ENCODE data around the gene NPY5R. TPM values are rescaled to one million over a fixed set of nuclear protein-coding genes. Genes with fewer than 3 reads are reported as not detected.

NPY5R gene
- 0.16 TPM in 1 of 2 replicates, not detected in the other for total RNA-seq
- long read RNA-seq: 0 reads

DNA sequence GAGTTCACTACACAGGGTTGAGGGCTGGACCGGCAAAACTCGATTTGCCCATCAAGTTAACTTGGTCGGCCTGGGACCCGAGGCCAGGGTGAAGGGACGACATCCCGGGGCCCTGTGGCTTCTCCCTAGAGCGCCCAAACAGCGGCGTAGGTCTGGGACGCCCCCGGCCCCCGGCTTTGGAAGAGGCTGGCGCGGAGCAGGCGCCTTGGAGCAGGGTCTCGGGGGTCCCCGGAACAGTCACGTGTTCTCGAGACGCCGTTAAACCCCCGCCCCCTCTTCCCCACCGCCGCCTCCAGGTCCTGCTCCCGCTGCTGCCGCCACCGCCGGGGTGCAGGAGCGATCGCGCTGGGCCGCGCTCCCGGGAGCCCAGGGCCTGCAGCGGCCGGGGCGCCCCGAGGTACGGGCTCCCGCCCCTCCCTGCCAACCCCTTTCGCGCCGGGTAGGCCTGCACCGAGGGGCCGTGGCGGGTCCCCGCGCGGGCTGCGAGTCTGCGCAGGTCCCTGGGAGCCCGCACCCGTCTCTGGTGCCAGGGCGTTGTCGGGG lies at the start of gene NPY5R:
NPY5R (plus strand) TSS at position 289 of the 543 bp plus-strand sequence. CDS start 6,382 bp downstream, outside the sequence.
- no peak for DNase-seq (ENCODE audit: extremely low spot score, unreplicated experiment)
- TF ChIP-seq, protein P1, sequence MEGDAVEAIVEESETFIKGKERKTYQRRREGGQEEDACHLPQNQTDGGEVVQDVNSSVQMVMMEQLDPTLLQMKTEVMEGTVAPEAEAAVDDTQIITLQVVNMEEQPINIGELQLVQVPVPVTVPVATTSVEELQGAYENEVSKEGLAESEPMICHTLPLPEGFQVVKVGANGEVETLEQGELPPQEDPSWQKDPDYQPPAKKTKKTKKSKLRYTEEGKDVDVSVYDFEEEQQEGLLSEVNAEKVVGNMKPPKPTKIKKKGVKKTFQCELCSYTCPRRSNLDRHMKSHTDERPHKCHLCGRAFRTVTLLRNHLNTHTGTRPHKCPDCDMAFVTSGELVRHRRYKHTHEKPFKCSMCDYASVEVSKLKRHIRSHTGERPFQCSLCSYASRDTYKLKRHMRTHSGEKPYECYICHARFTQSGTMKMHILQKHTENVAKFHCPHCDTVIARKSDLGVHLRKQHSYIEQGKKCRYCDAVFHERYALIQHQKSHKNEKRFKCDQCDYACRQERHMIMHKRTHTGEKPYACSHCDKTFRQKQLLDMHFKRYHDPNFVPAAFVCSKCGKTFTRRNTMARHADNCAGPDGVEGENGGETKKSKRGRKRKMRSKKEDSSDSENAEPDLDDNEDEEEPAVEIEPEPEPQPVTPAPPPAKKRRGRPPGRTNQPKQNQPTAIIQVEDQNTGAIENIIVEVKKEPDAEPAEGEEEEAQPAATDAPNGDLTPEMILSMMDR (IDR thresholded peaks at IDR 0.05): no peak
- H3K9me3 Mint-ChIP-seq (ENCODE audit: unreplicated experiment): no peaks in the 10 kb centered on the region
- no peaks in the 10 kb centered on the region for H3K36me3 Mint-ChIP-seq (ENCODE audit: unreplicated experiment)
- H3K4me1 Mint-ChIP-seq (ENCODE audit: unreplicated experiment): peaks cover 14% of the 10 kb centered on the region
- peaks cover 50% of the 10 kb centered on the region for H3K27me3 Mint-ChIP-seq (ENCODE audit: unreplicated experiment)
- H3K4me3 Mint-ChIP-seq (ENCODE audit: unreplicated experiment): peak within 1 kb of the TSS; percentile 72
- no peak within 1 kb of the TSS for H3K27ac Mint-ChIP-seq (ENCODE audit: unreplicated experiment)

DNA sequence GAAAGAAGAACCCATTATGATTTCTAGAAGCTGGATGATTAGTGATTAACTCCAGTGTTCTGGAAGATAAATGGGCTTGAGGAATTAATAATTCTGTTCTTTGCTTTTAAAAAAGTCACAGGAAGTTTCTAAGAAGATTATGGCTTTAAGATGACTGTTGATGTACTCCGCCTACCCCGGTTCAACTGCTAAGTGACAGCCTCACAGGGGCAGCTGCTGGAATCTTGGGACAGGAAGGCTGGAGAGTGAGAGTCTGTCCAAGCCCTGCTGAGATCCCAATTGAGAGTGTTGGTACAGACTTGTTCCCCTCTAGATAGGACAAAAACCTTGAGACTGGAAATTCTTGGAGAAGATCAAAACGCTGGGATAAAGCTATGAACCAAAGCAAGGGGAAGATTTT lies 48.6 kb upstream of the NPY5R start:
- Mint-ChIP-seq H3K36me3 (ENCODE audit: unreplicated experiment) (no peaks in the 10 kb centered on the region), H3K27me3 (ENCODE audit: unreplicated experiment) (no peaks in the 10 kb centered on the region), H3K27ac (ENCODE audit: unreplicated experiment) (no peak overlapping the region), H3K4me1 (ENCODE audit: unreplicated experiment) (no peaks in the 10 kb centered on the region), H3K9me3 (ENCODE audit: unreplicated experiment) (no peaks in the 10 kb centered on the region), H3K4me3 (ENCODE audit: unreplicated experiment) (no peak overlapping the region)
- no peak for DNase-seq (ENCODE audit: extremely low spot score, unreplicated experiment)
- TF ChIP-seq, protein P1 (IDR thresholded peaks at IDR 0.05): no peak

- TF ChIP-seq, protein P1 (IDR thresholded peaks at IDR 0.05): no peak
- H3K4me3 Mint-ChIP-seq (ENCODE audit: unreplicated experiment): no peak overlapping the region
- no peaks in the 10 kb centered on the region for H3K4me1 Mint-ChIP-seq (ENCODE audit: unreplicated experiment)
- no peak overlapping the region for H3K27ac Mint-ChIP-seq (ENCODE audit: unreplicated experiment)
- no peaks in the 10 kb centered on the region for H3K27me3 Mint-ChIP-seq (ENCODE audit: unreplicated experiment)
- no peaks in the 10 kb centered on the region for H3K9me3 Mint-ChIP-seq (ENCODE audit: unreplicated experiment)
- DNase-seq (ENCODE audit: extremely low spot score, unreplicated experiment): no peak
- no peaks in the 10 kb centered on the region for H3K36me3 Mint-ChIP-seq (ENCODE audit: unreplicated experiment)
Observed at GRCh38 chr4:163300445-163300844, 43.2 kb upstream of the NPY5R start.

GRCh38 chr4:163303069-163303468 lies 40.6 kb upstream of the NPY5R start:
- no peaks in the 10 kb centered on the region for H3K9me3 Mint-ChIP-seq (ENCODE audit: unreplicated experiment)
- no peaks in the 10 kb centered on the region for H3K4me1 Mint-ChIP-seq (ENCODE audit: unreplicated experiment)
- TF ChIP-seq, protein P1 (IDR thresholded peaks at IDR 0.05): no peak
- H3K27me3 Mint-ChIP-seq (ENCODE audit: unreplicated experiment): no peaks in the 10 kb centered on the region
- H3K4me3 Mint-ChIP-seq (ENCODE audit: unreplicated experiment): no peak overlapping the region
- H3K27ac Mint-ChIP-seq (ENCODE audit: unreplicated experiment): no peak overlapping the region
- no peaks in the 10 kb centered on the region for H3K36me3 Mint-ChIP-seq (ENCODE audit: unreplicated experiment)
- no peak for DNase-seq (ENCODE audit: extremely low spot score, unreplicated experiment)

GRCh38 chr4:163309466-163309865 lies 34.2 kb upstream of the NPY5R start:
- H3K9me3 Mint-ChIP-seq (ENCODE audit: unreplicated experiment): no peaks in the 10 kb centered on the region
- no peak overlapping the region for H3K4me3 Mint-ChIP-seq (ENCODE audit: unreplicated experiment)
- no peak for DNase-seq (ENCODE audit: extremely low spot score, unreplicated experiment)
- H3K36me3 Mint-ChIP-seq (ENCODE audit: unreplicated experiment): no peaks in the 10 kb centered on the region
- TF ChIP-seq, protein P1 (IDR thresholded peaks at IDR 0.05): no peak
- H3K4me1 Mint-ChIP-seq (ENCODE audit: unreplicated experiment): no peaks in the 10 kb centered on the region
- H3K27ac Mint-ChIP-seq (ENCODE audit: unreplicated experiment): no peak overlapping the region
- H3K27me3 Mint-ChIP-seq (ENCODE audit: unreplicated experiment): no peaks in the 10 kb centered on the region
